HCT116 (cell line): ENCODE data around the gene LRCH2. TPM values are rescaled to one million over a fixed set of nuclear protein-coding genes. Genes with fewer than 3 reads are reported as not detected.
"Not testable (repeated sequence)": the region's sequence is repeated elsewhere in the genome, so short reads cannot be mapped to it uniquely, and the experiment has no call there.

Experiments used
- ATAC-seq: fragments of 200-7000 bp; cut with Tn5 transposase; 2 replicates; pipeline ENCODE4 v1.9.1; 2020; ENCODE audit warnings: mild to moderate bottlenecking, moderate library complexity
- BruUV-seq: library from RNA; stranded (reverse); fragments of 400-500 nt; replicated peaks from 2 replicates; lab custom pipeline; 2021; lab: Mats Ljungman, UMichigan
- CTCF ChIA-PET: fragments of 300-600 bp; sonication (Branson Sonifier 250); formaldehyde crosslinking; loops from one replicate; lab custom pipeline; 2021; ENCODE audit warnings: antibody characterized with exemption; lab: Charles Lee
- POLR2A ChIA-PET: fragments of 300-600, 350-600 bp; sonication (Branson Sonifier 250); formaldehyde crosslinking; loops from one replicate; lab custom pipeline; 2021; ENCODE audit warnings: antibody characterized with exemption; lab: Charles Lee
- RAD21 ChIA-PET, 2 experiments: fragments of 300-600 bp; sonication (Branson Sonifier 250); formaldehyde crosslinking; loops; one replicate each; lab custom pipeline; 2023; ENCODE audit warnings: low total read pairs in 2 of 2; ENCODE audit not compliant: uncharacterized antibody in 2 of 2, unreplicated experiment in 2 of 2, low non-redundant PET in 1 of 2; lab: Charles Lee
- DNase-seq: peaks from one replicate; pipeline ENCODE4 v3.0.0-alpha.2; 2010; ENCODE audit warnings: low read depth, low spot score
- H2AFZ ChIP-seq: fragments of 200-600 bp; shearing (Covaris generic), sonication (generic); 2 replicates; pipeline ENCODE4 v1.6.1; 2017; ENCODE audit warnings: low read depth, mixed run types, mixed read lengths, antibody characterized with exemption, low read length; ENCODE audit not compliant: poor library complexity, severe bottlenecking
- H3K27ac ChIP-seq: 2 replicates; pipeline ENCODE4 v1.5.1; 2012; ENCODE audit warnings: low read depth, low read length
- H3K27me3 ChIP-seq: fragments of 200-600 bp; sonication (generic); 2 replicates; pipeline ENCODE4 v1.6.1; 2016; ENCODE audit warnings: mixed run types, low read length, mixed read lengths; ENCODE audit not compliant: insufficient read depth
- H3K36me3 ChIP-seq, 2 experiments: fragments of 200-500 bp in 1 of 2; fragments of 200-600 bp in 1 of 2; sonication (Bioruptor generic) in 1 of 2; sonication (generic) in 1 of 2; 2 replicates each; pipeline versions ENCODE4 v1.5.1 to v1.6.1; 2014 to 2016; ENCODE audit warnings: low read length in 2 of 2, inconsistent platforms in 1 of 2, mixed read lengths in 1 of 2, mixed run types in 1 of 2; ENCODE audit not compliant: insufficient read depth in 2 of 2, control insufficient read depth in 1 of 2
- H3K4me1 ChIP-seq, 2 experiments: fragments of 200-600 bp in 1 of 2; sonication (generic) in 1 of 2; 2 replicates each; pipeline versions ENCODE4 v1.5.1 to v1.6.1; 2012 to 2017; ENCODE audit warnings: low read length in 2 of 2, inconsistent platforms in 1 of 2, mild to moderate bottlenecking in 1 of 2, mixed read lengths in 1 of 2, mixed run types in 1 of 2, moderate library complexity in 1 of 2; ENCODE audit not compliant: insufficient read depth in 2 of 2, control insufficient read depth in 1 of 2
- H3K4me2 ChIP-seq: fragments of 200-600 bp; sonication (generic); 2 replicates; pipeline ENCODE4 v1.6.1; 2017; ENCODE audit warnings: mixed run types, low read length, mixed read lengths
- H3K4me3 ChIP-seq, 2 experiments: fragments of 200-600 bp in 1 of 2; sonication (generic) in 1 of 2; replicated peaks in 1 of 2; 2 replicates each; pipeline ENCODE4 v1.5.1; 2011 to 2016; ENCODE audit warnings: low read length in 2 of 2, control low read depth in 1 of 2, low read depth in 1 of 2, mild to moderate bottlenecking in 1 of 2, mixed read lengths in 1 of 2, mixed run types in 1 of 2
- H3K79me2 ChIP-seq: fragments of 200-600 bp; sonication (generic); 2 replicates; pipeline ENCODE4 v1.6.1; 2017; ENCODE audit warnings: mild to moderate bottlenecking, mixed run types, low read length, moderate library complexity, mixed read lengths; ENCODE audit not compliant: insufficient read depth
- H3K9ac ChIP-seq: fragments of 200-600 bp; sonication (generic); 2 replicates; pipeline ENCODE4 v1.6.1; 2016; ENCODE audit warnings: low read length, mixed read lengths
- H3K9me2 ChIP-seq: fragments of 200-600 bp; sonication (generic), shearing (Covaris generic); 2 replicates; pipeline ENCODE4 v1.6.1; 2017; ENCODE audit warnings: mixed run types, mild to moderate bottlenecking, moderate library complexity; ENCODE audit not compliant: insufficient read depth
- H3K9me3 ChIP-seq, 2 experiments: fragments of 200-500 bp in 1 of 2; fragments of 200-600 bp in 1 of 2; sonication (Bioruptor generic) in 1 of 2; sonication (generic) in 1 of 2; 2 replicates each; pipeline ENCODE4 v1.6.1; 2014 to 2017; ENCODE audit warnings: low read length in 2 of 2, mixed read lengths in 2 of 2, inconsistent platforms in 1 of 2, low read depth in 1 of 2, mild to moderate bottlenecking in 1 of 2, mixed run types in 1 of 2, moderate library complexity in 1 of 2; ENCODE audit not compliant: control insufficient read depth in 1 of 2, insufficient read depth in 1 of 2
- H4K20me1 ChIP-seq: fragments of 200-600 bp; sonication (generic), shearing (Covaris generic); 2 replicates; pipeline ENCODE4 v1.6.1; 2017; ENCODE audit warnings: mixed run types, mild to moderate bottlenecking, moderate library complexity; ENCODE audit not compliant: insufficient read depth
- CBX3 ChIP-seq: IDR thresholded peaks from 2 replicates; pipeline ENCODE4 v1.6.1; 2012; ENCODE audit warnings: low read depth
- CEBPB ChIP-seq: IDR thresholded peaks from 2 replicates; pipeline ENCODE4 v1.6.1; 2012; ENCODE audit warnings: low read depth
- EGR1 ChIP-seq: IDR thresholded peaks from 2 replicates; pipeline ENCODE4 v1.6.1; 2012; ENCODE audit warnings: low read depth
- ELF1 ChIP-seq: IDR thresholded peaks from 2 replicates; pipeline ENCODE4 v1.6.1; 2012; ENCODE audit warnings: low read depth, borderline replicate concordance
- EZH2 ChIP-seq: fragments of 200-600 bp; sonication (generic); IDR thresholded peaks from 2 replicates; pipeline ENCODE4 v1.6.1; 2017; ENCODE audit warnings: antibody characterized with exemption, mixed run types
- EZH2phosphoT487 ChIP-seq: fragments of 200-600 bp; IDR thresholded peaks from 2 replicates; pipeline ENCODE4 v1.6.1; 2018; ENCODE audit warnings: antibody characterized with exemption, borderline replicate concordance
- RAD21 ChIP-seq: IDR thresholded peaks from 2 replicates; pipeline ENCODE4 v1.6.1; 2012; ENCODE audit warnings: low read depth, mild to moderate bottlenecking
- SIN3A ChIP-seq: IDR thresholded peaks from 2 replicates; pipeline ENCODE4 v1.6.1; 2012; ENCODE audit warnings: low read depth
- ZNF274 ChIP-seq: fragments of 200-500 bp; sonication (Bioruptor generic); IDR thresholded peaks from 2 replicates; pipeline ENCODE4 v1.6.1; 2014; ENCODE audit warnings: mild to moderate bottlenecking, low read depth, low read length, inconsistent platforms
- intact Hi-C: fragments of 100-400 bp; cut with micrococcal nuclease; formaldehyde crosslinking; loops from 2 replicates; pipeline ENCODE4 v1.10.0; 2022
- total RNA-seq: library from RNA; stranded (reverse); gene quantifications from one replicate; pipeline ENCODE4 v1.2.1, GENCODE V29; 2021; ENCODE audit not compliant: unreplicated experiment
- TF ChIP-seq, protein P1 (sequence below): IDR thresholded peaks from 2 replicates; pipeline ENCODE4 v1.6.1; 2012
- TF ChIP-seq, protein P2 (sequence below), 3 experiments: fragments of 200-600 bp in 1 of 3; sonication (generic) in 1 of 3; IDR thresholded peaks in 2 of 3; conservative IDR thresholded peaks in 1 of 3; 2 replicates each; pipeline ENCODE4 v1.5.1; 2012 to 2017; ENCODE audit warnings: low read depth in 2 of 3, low read length in 2 of 3, antibody characterized with exemption in 1 of 3, borderline replicate concordance in 1 of 3, control low read depth in 1 of 3, mild to moderate bottlenecking in 1 of 3, mixed read lengths in 1 of 3, mixed run types in 1 of 3, moderate library complexity in 1 of 3; ENCODE audit not compliant: insufficient read depth in 1 of 3

The LRCH2 gene
- total RNA-seq, 1 experiment from 2014 or later = not detected

DNA sequence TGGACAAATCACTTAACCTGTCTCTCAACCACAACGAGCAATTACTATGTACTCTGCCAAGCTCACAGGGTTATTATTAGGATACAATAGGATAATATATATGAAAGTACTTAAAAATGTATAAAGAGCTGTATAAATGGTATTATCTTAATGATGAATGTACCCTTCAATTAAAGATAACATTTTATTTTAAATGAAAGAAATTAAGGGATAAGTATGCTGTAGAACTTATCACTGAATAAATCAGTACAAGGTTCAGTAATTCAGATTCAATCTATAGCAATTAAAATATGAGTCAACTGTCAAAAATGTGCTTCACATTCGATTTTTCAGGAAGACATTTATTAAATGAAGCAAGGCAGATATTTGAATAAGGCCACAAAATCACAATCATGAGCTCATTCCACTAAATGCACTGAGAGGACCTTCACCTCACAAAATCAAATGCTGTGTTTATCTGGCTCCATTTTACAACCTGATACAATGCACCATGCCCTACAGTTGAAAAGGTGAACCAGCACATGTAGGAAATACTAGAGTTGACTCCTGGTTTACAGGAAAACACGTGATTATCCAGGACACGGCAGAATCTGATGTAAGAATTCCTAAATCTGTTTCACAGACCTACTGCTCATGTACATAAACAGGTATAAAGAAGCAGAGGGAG, 4.4 kb downstream of the LRCH2 start:
- H3K4me2 ChIP-seq = no peak overlapping the region
- H3K79me2 ChIP-seq = no peaks in the 10 kb centered on the region
- no peaks in the 10 kb centered on the region for H3K36me3 ChIP-seq
- CTCF ChIA-PET = no interaction called here
- H3K9me3 ChIP-seq = no peaks in the 10 kb centered on the region
- BruUV-seq = no TSS peak
- H3K27me3 ChIP-seq = no peaks in the 10 kb centered on the region
- POLR2A ChIA-PET = no interaction called here
- TF ChIP-seq, protein P1, sequence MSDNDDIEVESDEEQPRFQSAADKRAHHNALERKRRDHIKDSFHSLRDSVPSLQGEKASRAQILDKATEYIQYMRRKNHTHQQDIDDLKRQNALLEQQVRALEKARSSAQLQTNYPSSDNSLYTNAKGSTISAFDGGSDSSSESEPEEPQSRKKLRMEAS = no peak
- TF ChIP-seq EZH2 = no peak
- H3K27ac ChIP-seq = no peak overlapping the region
- no peaks in the 10 kb centered on the region for H3K9me2 ChIP-seq
- H3K4me3 ChIP-seq = no peak overlapping the region
- no peak overlapping the region for H3K9ac ChIP-seq
- RAD21 ChIA-PET = no interaction called here
- no peaks in the 10 kb centered on the region for H3K4me1 ChIP-seq
- intact Hi-C loops = loop anchor here (5.0 kb wide), 1 partner anchor 463 kb away; no protein-coding TSS in a partner anchor
- ATAC-seq (no peak), DNase-seq (no peak)
- H2AFZ ChIP-seq = no peak overlapping the region
- H4K20me1 ChIP-seq = no peaks in the 10 kb centered on the region

DNA sequence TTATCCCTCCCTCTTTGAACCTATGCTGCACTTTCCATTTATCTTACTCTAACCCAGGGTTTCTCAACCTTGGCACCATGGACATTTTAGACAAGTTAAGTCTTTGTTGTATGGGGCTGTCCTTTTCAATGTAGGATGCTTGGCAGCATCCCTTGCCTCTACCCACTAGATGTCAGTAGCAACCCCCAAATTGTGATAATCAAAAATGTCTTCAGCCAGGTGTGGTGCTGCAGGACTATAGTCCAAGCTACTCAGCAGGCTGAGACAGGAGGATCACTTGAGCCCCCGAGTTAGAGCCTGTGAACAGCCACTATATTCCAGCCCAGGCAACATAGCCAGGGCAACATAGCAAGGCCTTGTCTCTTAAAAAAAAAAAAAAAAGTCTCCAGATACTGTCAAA, 7.0 kb downstream of the LRCH2 start:
- H4K20me1 ChIP-seq = no peaks in the 10 kb centered on the region
- no peaks in the 10 kb centered on the region for H3K9me3 ChIP-seq
- ChIA-PET RAD21 (interaction anchor here in 1 of 2 experiments (0.6 kb wide), 1 partner anchor 57 kb away, joined by 4 read pairs; no protein-coding TSS in a partner anchor), CTCF (interaction anchor here (1.0 to 2.0 kb wide), 4 partner anchors 10 to 464 kb away, joined by 3 to 7 read pairs (median 4); no protein-coding TSS in a partner anchor), POLR2A (no interaction called here)
- H3K9ac ChIP-seq = no peak overlapping the region
- no peaks in the 10 kb centered on the region for H3K4me1 ChIP-seq
- no peak overlapping the region for H3K4me2 ChIP-seq
- ATAC-seq = peak; percentile 99
- intact Hi-C loops = loop anchor here (2.0 to 5.0 kb wide), 2 partner anchors 416 to 465 kb away; no protein-coding TSS in a partner anchor
- no peak overlapping the region for H3K4me3 ChIP-seq
- H3K27ac ChIP-seq = no peak overlapping the region
- H2AFZ ChIP-seq = no peak overlapping the region
- no peaks in the 10 kb centered on the region for H3K9me2 ChIP-seq
- TF ChIP-seq EGR1 (no peak), SIN3A (no peak), ELF1 (no peak), CEBPB (no peak), CBX3 (no peak), ZNF274 (no peak), RAD21 (peak; percentile 69), EZH2phosphoT487 (no peak), EZH2 (no peak)
- TF ChIP-seq, protein P2, sequence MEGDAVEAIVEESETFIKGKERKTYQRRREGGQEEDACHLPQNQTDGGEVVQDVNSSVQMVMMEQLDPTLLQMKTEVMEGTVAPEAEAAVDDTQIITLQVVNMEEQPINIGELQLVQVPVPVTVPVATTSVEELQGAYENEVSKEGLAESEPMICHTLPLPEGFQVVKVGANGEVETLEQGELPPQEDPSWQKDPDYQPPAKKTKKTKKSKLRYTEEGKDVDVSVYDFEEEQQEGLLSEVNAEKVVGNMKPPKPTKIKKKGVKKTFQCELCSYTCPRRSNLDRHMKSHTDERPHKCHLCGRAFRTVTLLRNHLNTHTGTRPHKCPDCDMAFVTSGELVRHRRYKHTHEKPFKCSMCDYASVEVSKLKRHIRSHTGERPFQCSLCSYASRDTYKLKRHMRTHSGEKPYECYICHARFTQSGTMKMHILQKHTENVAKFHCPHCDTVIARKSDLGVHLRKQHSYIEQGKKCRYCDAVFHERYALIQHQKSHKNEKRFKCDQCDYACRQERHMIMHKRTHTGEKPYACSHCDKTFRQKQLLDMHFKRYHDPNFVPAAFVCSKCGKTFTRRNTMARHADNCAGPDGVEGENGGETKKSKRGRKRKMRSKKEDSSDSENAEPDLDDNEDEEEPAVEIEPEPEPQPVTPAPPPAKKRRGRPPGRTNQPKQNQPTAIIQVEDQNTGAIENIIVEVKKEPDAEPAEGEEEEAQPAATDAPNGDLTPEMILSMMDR (IDR thresholded peaks at IDR 0.05 in 2 of 3, conservative IDR thresholded peaks at IDR 0.05 in 1 of 3; ENCODE audit: borderline replicate concordance in 1 of 3, insufficient read depth in 1 of 3, low read depth in 2 of 3, low read length in 2 of 3) = peak; percentile 58 to 88 (median 59)
- TF ChIP-seq, protein P1 = no peak
- H3K36me3 ChIP-seq = no peaks in the 10 kb centered on the region
- DNase-seq = peak; percentile 34
- BruUV-seq = no TSS peak
- H3K27me3 ChIP-seq = no peaks in the 10 kb centered on the region
- H3K79me2 ChIP-seq = no peaks in the 10 kb centered on the region

DNA sequence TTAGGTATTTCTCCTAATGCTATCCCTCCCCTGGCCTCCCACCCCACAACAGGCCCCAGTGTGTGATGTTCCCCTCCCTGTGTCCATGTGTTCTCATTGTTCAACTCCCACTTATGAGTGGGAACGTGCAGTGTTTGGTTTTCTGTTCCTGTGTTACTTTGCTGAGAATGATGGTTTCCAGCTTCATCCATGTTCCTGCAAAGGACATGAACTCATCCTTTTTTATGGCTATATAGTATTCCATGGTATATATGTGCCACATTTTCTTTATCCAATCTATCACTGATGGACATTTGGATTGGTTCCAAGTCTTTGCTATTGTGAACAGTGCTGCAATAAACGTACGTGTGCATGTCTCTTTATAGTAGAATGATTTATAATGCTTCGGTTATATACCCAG, 16.6 kb downstream of the LRCH2 start:
- H3K4me3 ChIP-seq, H3K4me1 ChIP-seq, RAD21 ChIA-PET, H4K20me1 ChIP-seq, H3K4me2 ChIP-seq, H3K27me3 ChIP-seq, CTCF ChIA-PET, ATAC-seq, H3K36me3 ChIP-seq, H2AFZ ChIP-seq, POLR2A ChIA-PET, H3K9me2 ChIP-seq, H3K9ac ChIP-seq, H3K79me2 ChIP-seq, H3K9me3 ChIP-seq, H3K27ac ChIP-seq, BruUV-seq, intact Hi-C loops, DNase-seq: not testable (repeated sequence)
